Endothelial cell of umbilical vein (primary cell): ENCODE measurements around the gene UBE3A. TPM values are rescaled to one million over a fixed set of nuclear protein-coding genes. Genes with fewer than 3 reads are reported as not detected.

ENCODE experiments used
- BruUV-seq: library from RNA; stranded (reverse); fragments of 400-500 nt; replicated peaks from 2 replicates; lab custom pipeline; 2021; lab: Mats Ljungman, UMichigan
- CTCF ChIA-PET: fragments of 300-600, 350-600 bp; sonication (Branson Sonifier 250); formaldehyde crosslinking; loops from one replicate; lab custom pipeline; 2021; ENCODE audit warnings: antibody characterized with exemption, inconsistent platforms; lab: Charles Lee
- POLR2A ChIA-PET: fragments of 300-600, 350-600 bp; sonication (Branson Sonifier 250); formaldehyde crosslinking; loops from one replicate; lab custom pipeline; 2021; ENCODE audit warnings: antibody characterized with exemption, inconsistent platforms; lab: Charles Lee
- DNase-seq: peaks from one replicate; pipeline ENCODE4 v3.0.0-alpha.2; 2011; ENCODE audit warnings: low read depth, low spot score
- FAIRE-seq: peaks from 2 replicates; lab custom pipeline; 2011; peaks lifted over from hg19 to GRCh38; lab: Jason Lieb, UNC
- H2AFZ ChIP-seq: 2 replicates; pipeline ENCODE4 v1.6.0; 2012; ENCODE audit warnings: low read depth, low read length, control low read depth, inconsistent platforms
- H3K27ac ChIP-seq: 2 replicates; pipeline ENCODE4 v1.5.1; 2011; ENCODE audit warnings: low read depth, mild to moderate bottlenecking, control low read depth, low read length, moderate library complexity; ENCODE audit not compliant: insufficient read depth
- H3K27me3 ChIP-seq, 2 experiments: 2 replicates each; pipeline versions ENCODE4 v1.6.0 to v1.6.1; 2011; ENCODE audit warnings: low read length in 2 of 2, mixed read lengths in 1 of 2; ENCODE audit not compliant: control insufficient read depth in 2 of 2, insufficient read depth in 2 of 2
- H3K36me3 ChIP-seq, 2 experiments: 2 replicates in 1 of 2; 3 replicates in 1 of 2; pipeline ENCODE4 v1.5.1; 2011; ENCODE audit warnings: low read length in 2 of 2, mild to moderate bottlenecking in 1 of 2, moderate library complexity in 1 of 2; ENCODE audit not compliant: control insufficient read depth in 2 of 2, insufficient read depth in 2 of 2; ENCODE audit errors: extremely low read depth in 1 of 2
- H3K4me1 ChIP-seq: 3 replicates; pipeline ENCODE4 v1.5.1; 2011; ENCODE audit warnings: mild to moderate bottlenecking, low read length; ENCODE audit not compliant: control insufficient read depth, insufficient read depth; ENCODE audit errors: extremely low read depth
- H3K4me2 ChIP-seq: 2 replicates; pipeline ENCODE4 v1.6.1; 2011; ENCODE audit warnings: low read length, control low read depth, mixed read lengths; ENCODE audit not compliant: insufficient read depth
- H3K4me3 ChIP-seq, 3 experiments: fragments of 200-600 bp in 1 of 3; sonication (generic), shearing (Covaris generic) in 1 of 3; replicated peaks in 1 of 3; 2 replicates each; pipeline ENCODE4 v1.5.1; 2011 to 2016; ENCODE audit warnings: control low read depth in 3 of 3, low read length in 3 of 3, mild to moderate bottlenecking in 2 of 3, inconsistent platforms in 1 of 3, low read depth in 1 of 3, moderate library complexity in 1 of 3; ENCODE audit not compliant: insufficient read depth in 1 of 3
- H3K79me2 ChIP-seq: 2 replicates; pipeline ENCODE4 v1.6.0; 2012; ENCODE audit warnings: low read length, inconsistent platforms; ENCODE audit not compliant: control insufficient read depth, insufficient read depth
- H3K9ac ChIP-seq: replicated peaks from 2 replicates; pipeline ENCODE3; 2011; ENCODE audit warnings: low read length, control low read depth; ENCODE audit not compliant: insufficient read depth; ENCODE audit errors: extremely low read depth
- H3K9me1 ChIP-seq: replicated peaks from 3 replicates; pipeline ENCODE4 v1.6.0; 2011; ENCODE audit warnings: mild to moderate bottlenecking, low read length; ENCODE audit not compliant: control insufficient read depth, insufficient read depth; ENCODE audit errors: extremely low read depth
- H3K9me3 ChIP-seq: replicated peaks from 2 replicates; pipeline ENCODE4 v1.5.1; 2012; ENCODE audit warnings: low read length, inconsistent platforms; ENCODE audit not compliant: control insufficient read depth, insufficient read depth
- H4K20me1 ChIP-seq: replicated peaks from 2 replicates; pipeline ENCODE3; 2011; ENCODE audit warnings: mild to moderate bottlenecking, low read length; ENCODE audit not compliant: control insufficient read depth, insufficient read depth; ENCODE audit errors: extremely low read depth
- CTCF ChIP-seq, 2 donors: IDR thresholded peaks; 1 replicate in 1 of 2; 2 replicates in 1 of 2; pipeline ENCODE4 v1.5.1; 2011; ENCODE audit warnings: low read length in 2 of 2, mild to moderate bottlenecking in 2 of 2, moderate library complexity in 2 of 2, control low read depth in 1 of 2, inconsistent platforms in 1 of 2, low read depth in 1 of 2; ENCODE audit not compliant: insufficient read depth in 1 of 2; ENCODE audit errors: extremely low read depth in 1 of 2
- EZH2 ChIP-seq: IDR thresholded peaks from 2 replicates; pipeline ENCODE4 v1.6.1; 2012; ENCODE audit warnings: borderline replicate concordance, low read depth, mild to moderate bottlenecking, moderate library complexity, low read length, inconsistent platforms; ENCODE audit not compliant: severe bottlenecking
- FOS ChIP-seq: IDR thresholded peaks from 2 replicates; pipeline ENCODE4 v1.6.1; 2011; ENCODE audit warnings: mild to moderate bottlenecking, low read length, moderate library complexity, borderline replicate concordance; ENCODE audit not compliant: insufficient read depth
- GATA2 ChIP-seq: IDR thresholded peaks from 2 replicates; pipeline ENCODE4 v1.7.0; 2011; ENCODE audit warnings: low read depth, mild to moderate bottlenecking, moderate library complexity, mixed read lengths, low read length; ENCODE audit not compliant: insufficient read length, insufficient read depth
- JUN ChIP-seq: IDR thresholded peaks from 2 replicates; pipeline ENCODE4 v1.6.1; 2011; ENCODE audit warnings: borderline replicate concordance, low read depth; ENCODE audit not compliant: insufficient read length, insufficient read depth
- MAX ChIP-seq: IDR thresholded peaks from 2 replicates; pipeline ENCODE4 v1.6.1; 2011; ENCODE audit not compliant: insufficient read depth, insufficient read length
- MYC ChIP-seq: IDR thresholded peaks from one replicate; pipeline ENCODE4 v1.6.1; 2011; ENCODE audit warnings: mild to moderate bottlenecking, low read depth, low read length
- POLR2A ChIP-seq: IDR thresholded peaks from 2 replicates; pipeline ENCODE4 v1.6.1; 2012; ENCODE audit warnings: low read depth, mild to moderate bottlenecking, control low read depth, low read length
- POLR2AphosphoS5 ChIP-seq: IDR thresholded peaks from 2 replicates; pipeline ENCODE4 v1.6.1; 2012; ENCODE audit warnings: low read depth, mild to moderate bottlenecking, control low read depth, low read length, moderate library complexity; ENCODE audit not compliant: insufficient read depth
- dilution Hi-C: fragments of 300-500 bp; cut with MboI; formaldehyde crosslinking; loops from one replicate; pipeline ENCODE4 v1.15.0; 2019; ENCODE audit warnings: low sequenced_read_pairs; ENCODE audit not compliant: extremely low pct_ligation_motif_present
- intact Hi-C: fragments of 100-400 bp; cut with micrococcal nuclease; formaldehyde crosslinking; loops from one replicate; pipeline ENCODE4 v1.10.0; 2022
- polyA plus RNA-seq, 4 experiments: library from polyadenylated mRNA; depleted of rRNA in 3 of 4; stranded (reverse) in 3 of 4; unstranded in 1 of 4; fragments of >200 nt; gene quantifications; 2 replicates each; pipeline versions ENCODE4 v1.2.1 to v1.2.3, GENCODE V29; 2011 to 2012; ENCODE audit warnings: missing spikeins in 1 of 4
- total RNA-seq: library from RNA; stranded (reverse); gene quantifications from 2 replicates; pipeline ENCODE4 v1.2.3, GENCODE V29; 2021

Gene UBE3A
- total and polyA plus RNA-seq, 2 donors (not counting 3 experiments of a cell fraction or from before 2014, with no cell fraction given): 8.5 to 69.3 TPM

- CTCF ChIA-PET: no interaction called here
- no peak for FAIRE-seq
Measured at GRCh38 chr15:25335279-25335678, 103.5 kb downstream of the UBE3A start.

More at GRCh38 chr15:25335279-25335678, 103.5 kb downstream of the UBE3A start:
- Histone ChIP-seq H4K20me1 (no peaks in the 10 kb centered on the region), H3K27me3 (no peaks in the 10 kb centered on the region), H3K36me3 (peaks cover 0 to 4% of the 10 kb centered on the region in 2 experiments), H3K79me2 (no peaks in the 10 kb centered on the region), H3K9ac (no peak overlapping the region), H3K4me2 (no peak overlapping the region), H3K27ac (no peak overlapping the region), H3K9me1 (no peaks in the 10 kb centered on the region), H3K9me3 (no peaks in the 10 kb centered on the region), H2AFZ (no peak overlapping the region), H3K4me1 (no peaks in the 10 kb centered on the region), H3K4me3 (no peak overlapping the region)
- dilution Hi-C loops: no loop called here
- DNase-seq: no peak
- BruUV-seq: no TSS peak
- intact Hi-C loops: no loop called here
- POLR2A ChIA-PET: no interaction called here
- TF ChIP-seq MYC (no peak), EZH2 (no peak), CTCF (IDR thresholded peaks at IDR 0.05; ENCODE audit: extremely low read depth in 1 of 2, insufficient read depth in 1 of 2, low read depth in 1 of 2, low read length in 2 of 2) (no peak), POLR2AphosphoS5 (no peak), MAX (no peak), POLR2A (no peak), JUN (no peak), FOS (no peak), GATA2 (no peak)
